Measurements from ENCODE around the gene AUTS2. TPM values are rescaled to one million over a fixed set of nuclear protein-coding genes. Genes with fewer than 3 reads are reported as not detected.

The AUTS2 gene
- total and polyA plus RNA-seq, 9 of the 15 experiments (the other 6 are each of a cell fraction or from before 2014, with no cell fraction given) = 0.58 TPM; not detected in 8

DNA sequence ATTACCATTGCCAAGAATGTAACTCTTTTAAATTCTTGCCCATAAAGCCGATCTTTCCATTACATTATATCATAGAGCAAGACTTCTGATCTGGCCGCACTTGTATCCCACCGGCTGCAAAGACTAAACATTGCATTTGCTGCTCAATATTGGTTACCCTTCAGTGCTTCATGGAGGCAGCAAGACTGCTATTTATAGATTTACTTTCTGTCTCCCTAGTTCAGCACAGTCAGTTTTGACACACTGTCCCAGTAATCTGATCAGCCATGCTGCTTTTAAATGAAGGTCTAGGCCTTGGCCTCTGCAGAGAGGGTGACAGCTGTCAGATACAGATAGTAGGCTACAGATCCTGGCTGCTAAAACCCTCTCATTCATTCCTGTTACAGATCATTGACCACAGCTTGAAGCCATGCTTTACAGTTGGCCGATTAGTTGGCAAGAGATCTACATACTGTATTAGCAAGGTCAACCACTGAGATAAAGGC, 971.1 kb downstream of the AUTS2 start (continued):
- TF ChIP-seq NFE2 (IDR thresholded peaks at IDR 0.05; ENCODE audit: low read depth) (peak; percentile 46), MEF2A (IDR thresholded peaks at IDR 0.05; ENCODE audit: control insufficient read depth, low read depth, low read length) (peak; percentile 87), ZBTB17 (CRISPR knock-in tag; IDR thresholded peaks at IDR 0.05) (0 out of 2 replicates have a peak, but pooled peaks have one; percentile 30), SMARCA4 (IDR thresholded peaks at IDR 0.05) (peak; percentile 82), MBD2 (IDR thresholded peaks at IDR 0.05; ENCODE audit: borderline replicate concordance, low read depth) (peak; percentile 23; the same call in 1 of the 2 replicates), TEAD4 (IDR thresholded peaks at IDR 0.05; ENCODE audit: low read length) (peak; percentile 96), TEAD4 (CRISPR knock-in tag; IDR thresholded peaks at IDR 0.05; ENCODE audit: borderline replicate concordance) (no peak), SRF (CRISPR knock-in tag; IDR thresholded peaks at IDR 0.05) (no peak), MTA2 (IDR thresholded peaks at IDR 0.05; ENCODE audit: low read depth) (peak; percentile 88), ZNF584 (CRISPR knock-in tag; IDR thresholded peaks at IDR 0.05; ENCODE audit: low read depth) (peak; percentile 75), DMBX1 (CRISPR knock-in tag; IDR thresholded peaks at IDR 0.05; ENCODE audit: borderline replicate concordance) (peak; percentile 60; the same call in 1 of the 2 replicates), NR2C1 (IDR thresholded peaks at IDR 0.05) (no peak), NR2C1 (tag; IDR thresholded peaks at IDR 0.05) (peak; percentile 53; the same call in 1 of the 2 replicates), ZNF77 (CRISPR knock-in tag; IDR thresholded peaks at IDR 0.05) (no peak)
- TF ChIP-seq, protein P1, sequence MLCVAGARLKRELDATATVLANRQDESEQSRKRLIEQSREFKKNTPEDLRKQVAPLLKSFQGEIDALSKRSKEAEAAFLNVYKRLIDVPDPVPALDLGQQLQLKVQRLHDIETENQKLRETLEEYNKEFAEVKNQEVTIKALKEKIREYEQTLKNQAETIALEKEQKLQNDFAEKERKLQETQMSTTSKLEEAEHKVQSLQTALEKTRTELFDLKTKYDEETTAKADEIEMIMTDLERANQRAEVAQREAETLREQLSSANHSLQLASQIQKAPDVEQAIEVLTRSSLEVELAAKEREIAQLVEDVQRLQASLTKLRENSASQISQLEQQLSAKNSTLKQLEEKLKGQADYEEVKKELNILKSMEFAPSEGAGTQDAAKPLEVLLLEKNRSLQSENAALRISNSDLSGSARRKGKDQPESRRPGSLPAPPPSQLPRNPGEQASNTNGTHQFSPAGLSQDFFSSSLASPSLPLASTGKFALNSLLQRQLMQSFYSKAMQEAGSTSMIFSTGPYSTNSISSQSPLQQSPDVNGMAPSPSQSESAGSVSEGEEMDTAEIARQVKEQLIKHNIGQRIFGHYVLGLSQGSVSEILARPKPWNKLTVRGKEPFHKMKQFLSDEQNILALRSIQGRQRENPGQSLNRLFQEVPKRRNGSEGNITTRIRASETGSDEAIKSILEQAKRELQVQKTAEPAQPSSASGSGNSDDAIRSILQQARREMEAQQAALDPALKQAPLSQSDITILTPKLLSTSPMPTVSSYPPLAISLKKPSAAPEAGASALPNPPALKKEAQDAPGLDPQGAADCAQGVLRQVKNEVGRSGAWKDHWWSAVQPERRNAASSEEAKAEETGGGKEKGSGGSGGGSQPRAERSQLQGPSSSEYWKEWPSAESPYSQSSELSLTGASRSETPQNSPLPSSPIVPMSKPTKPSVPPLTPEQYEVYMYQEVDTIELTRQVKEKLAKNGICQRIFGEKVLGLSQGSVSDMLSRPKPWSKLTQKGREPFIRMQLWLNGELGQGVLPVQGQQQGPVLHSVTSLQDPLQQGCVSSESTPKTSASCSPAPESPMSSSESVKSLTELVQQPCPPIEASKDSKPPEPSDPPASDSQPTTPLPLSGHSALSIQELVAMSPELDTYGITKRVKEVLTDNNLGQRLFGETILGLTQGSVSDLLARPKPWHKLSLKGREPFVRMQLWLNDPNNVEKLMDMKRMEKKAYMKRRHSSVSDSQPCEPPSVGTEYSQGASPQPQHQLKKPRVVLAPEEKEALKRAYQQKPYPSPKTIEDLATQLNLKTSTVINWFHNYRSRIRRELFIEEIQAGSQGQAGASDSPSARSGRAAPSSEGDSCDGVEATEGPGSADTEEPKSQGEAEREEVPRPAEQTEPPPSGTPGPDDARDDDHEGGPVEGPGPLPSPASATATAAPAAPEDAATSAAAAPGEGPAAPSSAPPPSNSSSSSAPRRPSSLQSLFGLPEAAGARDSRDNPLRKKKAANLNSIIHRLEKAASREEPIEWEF (CRISPR knock-in tag; IDR thresholded peaks at IDR 0.05) = peak; percentile 60
- TF ChIP-seq, protein P2, sequence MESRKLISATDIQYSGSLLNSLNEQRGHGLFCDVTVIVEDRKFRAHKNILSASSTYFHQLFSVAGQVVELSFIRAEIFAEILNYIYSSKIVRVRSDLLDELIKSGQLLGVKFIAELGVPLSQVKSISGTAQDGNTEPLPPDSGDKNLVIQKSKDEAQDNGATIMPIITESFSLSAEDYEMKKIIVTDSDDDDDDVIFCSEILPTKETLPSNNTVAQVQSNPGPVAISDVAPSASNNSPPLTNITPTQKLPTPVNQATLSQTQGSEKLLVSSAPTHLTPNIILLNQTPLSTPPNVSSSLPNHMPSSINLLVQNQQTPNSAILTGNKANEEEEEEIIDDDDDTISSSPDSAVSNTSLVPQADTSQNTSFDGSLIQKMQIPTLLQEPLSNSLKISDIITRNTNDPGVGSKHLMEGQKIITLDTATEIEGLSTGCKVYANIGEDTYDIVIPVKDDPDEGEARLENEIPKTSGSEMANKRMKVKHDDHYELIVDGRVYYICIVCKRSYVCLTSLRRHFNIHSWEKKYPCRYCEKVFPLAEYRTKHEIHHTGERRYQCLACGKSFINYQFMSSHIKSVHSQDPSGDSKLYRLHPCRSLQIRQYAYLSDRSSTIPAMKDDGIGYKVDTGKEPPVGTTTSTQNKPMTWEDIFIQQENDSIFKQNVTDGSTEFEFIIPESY (CRISPR knock-in tag; IDR thresholded peaks at IDR 0.05) = no peak
- TF ChIP-seq, protein P3, sequence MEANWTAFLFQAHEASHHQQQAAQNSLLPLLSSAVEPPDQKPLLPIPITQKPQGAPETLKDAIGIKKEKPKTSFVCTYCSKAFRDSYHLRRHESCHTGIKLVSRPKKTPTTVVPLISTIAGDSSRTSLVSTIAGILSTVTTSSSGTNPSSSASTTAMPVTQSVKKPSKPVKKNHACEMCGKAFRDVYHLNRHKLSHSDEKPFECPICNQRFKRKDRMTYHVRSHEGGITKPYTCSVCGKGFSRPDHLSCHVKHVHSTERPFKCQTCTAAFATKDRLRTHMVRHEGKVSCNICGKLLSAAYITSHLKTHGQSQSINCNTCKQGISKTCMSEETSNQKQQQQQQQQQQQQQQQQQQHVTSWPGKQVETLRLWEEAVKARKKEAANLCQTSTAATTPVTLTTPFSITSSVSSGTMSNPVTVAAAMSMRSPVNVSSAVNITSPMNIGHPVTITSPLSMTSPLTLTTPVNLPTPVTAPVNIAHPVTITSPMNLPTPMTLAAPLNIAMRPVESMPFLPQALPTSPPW (CRISPR knock-in tag; IDR thresholded peaks at IDR 0.05) = peak; percentile 5; the same call in 1 of the 2 replicates
- TF ChIP-seq, protein P4, sequence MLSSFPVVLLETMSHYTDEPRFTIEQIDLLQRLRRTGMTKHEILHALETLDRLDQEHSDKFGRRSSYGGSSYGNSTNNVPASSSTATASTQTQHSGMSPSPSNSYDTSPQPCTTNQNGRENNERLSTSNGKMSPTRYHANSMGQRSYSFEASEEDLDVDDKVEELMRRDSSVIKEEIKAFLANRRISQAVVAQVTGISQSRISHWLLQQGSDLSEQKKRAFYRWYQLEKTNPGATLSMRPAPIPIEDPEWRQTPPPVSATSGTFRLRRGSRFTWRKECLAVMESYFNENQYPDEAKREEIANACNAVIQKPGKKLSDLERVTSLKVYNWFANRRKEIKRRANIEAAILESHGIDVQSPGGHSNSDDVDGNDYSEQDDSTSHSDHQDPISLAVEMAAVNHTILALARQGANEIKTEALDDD (IDR thresholded peaks at IDR 0.05) = peak; percentile 97
- TF ChIP-seq, protein P5, sequence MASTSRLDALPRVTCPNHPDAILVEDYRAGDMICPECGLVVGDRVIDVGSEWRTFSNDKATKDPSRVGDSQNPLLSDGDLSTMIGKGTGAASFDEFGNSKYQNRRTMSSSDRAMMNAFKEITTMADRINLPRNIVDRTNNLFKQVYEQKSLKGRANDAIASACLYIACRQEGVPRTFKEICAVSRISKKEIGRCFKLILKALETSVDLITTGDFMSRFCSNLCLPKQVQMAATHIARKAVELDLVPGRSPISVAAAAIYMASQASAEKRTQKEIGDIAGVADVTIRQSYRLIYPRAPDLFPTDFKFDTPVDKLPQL (IDR thresholded peaks at IDR 0.05; ENCODE audit: extremely low read depth, insufficient read length) = no peak
